Mesenchymal stem cell (in vitro differentiated cells and primary cell): ENCODE measurements around the gene ZNF473. TPM values are rescaled to one million over a fixed set of nuclear protein-coding genes. Genes with fewer than 3 reads are reported as not detected.
A peak's percentile ranks its signal among the peaks of the same experiment; 100 is the strongest.

ENCODE experiments used
- DNase-seq: peaks from one replicate; pipeline ENCODE4 v3.0.0-alpha.2; 2013
- H2AFZ ChIP-seq: one replicate; pipeline ENCODE4 v1.6.1; 2013; ENCODE audit warnings: low read depth, mild to moderate bottlenecking, control low read depth, inconsistent platforms, low read length, moderate library complexity
- H2AK5ac ChIP-seq: 2 replicates; pipeline ENCODE4 v1.6.1; 2013; ENCODE audit warnings: low read length, moderate library complexity, mild to moderate bottlenecking, inconsistent platforms; ENCODE audit not compliant: severe bottlenecking
- H2BK120ac ChIP-seq: one replicate; pipeline ENCODE4 v1.6.1; 2013; ENCODE audit warnings: low read depth, mild to moderate bottlenecking, inconsistent platforms, low read length, moderate library complexity
- H2BK12ac ChIP-seq, 2 experiments: one replicate each; pipeline ENCODE4 v1.6.1; 2013; ENCODE audit warnings: inconsistent platforms in 2 of 2, low read length in 2 of 2, mild to moderate bottlenecking in 2 of 2, moderate library complexity in 2 of 2, control low read depth in 1 of 2
- H2BK15ac ChIP-seq: one replicate; pipeline ENCODE4 v1.6.1; 2013; ENCODE audit warnings: mild to moderate bottlenecking, low read depth, inconsistent platforms; ENCODE audit not compliant: poor library complexity, severe bottlenecking
- H2BK5ac ChIP-seq: 2 replicates; pipeline ENCODE4 v1.6.1; 2013; ENCODE audit warnings: low read depth, mild to moderate bottlenecking, low read length, control low read depth, inconsistent platforms; ENCODE audit not compliant: poor library complexity, severe bottlenecking
- H3K14ac ChIP-seq, 2 experiments: one replicate each; pipeline ENCODE4 v1.6.1; 2013; ENCODE audit warnings: inconsistent platforms in 2 of 2, low read length in 2 of 2, control low read depth in 1 of 2, mild to moderate bottlenecking in 1 of 2, moderate library complexity in 1 of 2
- H3K18ac ChIP-seq, 2 experiments: one replicate each; pipeline ENCODE4 v1.6.1; 2013; ENCODE audit warnings: inconsistent platforms in 2 of 2, low read length in 2 of 2, control low read depth in 1 of 2, low read depth in 1 of 2, mild to moderate bottlenecking in 1 of 2
- H3K23ac ChIP-seq, 2 experiments: one replicate each; pipeline ENCODE4 v1.6.1; 2013; ENCODE audit warnings: inconsistent platforms in 2 of 2, low read length in 2 of 2, mild to moderate bottlenecking in 2 of 2, moderate library complexity in 2 of 2, control low read depth in 1 of 2
- H3K27ac ChIP-seq: 2 replicates; pipeline ENCODE4 v1.5.1; 2013; ENCODE audit warnings: mild to moderate bottlenecking, moderate library complexity, low read length, control low read depth, inconsistent platforms; ENCODE audit not compliant: poor library complexity, severe bottlenecking
- H3K27me3 ChIP-seq, 2 experiments: 2 replicates each; pipeline versions ENCODE4 v1.6.1 to v1.7.0; 2013; ENCODE audit warnings: low read length in 2 of 2, mild to moderate bottlenecking in 2 of 2, moderate library complexity in 2 of 2, control low read depth in 1 of 2, inconsistent platforms in 1 of 2; ENCODE audit not compliant: control insufficient read depth in 1 of 2, insufficient read depth in 1 of 2
- H3K36me3 ChIP-seq, 2 experiments: 2 replicates each; pipeline versions ENCODE4 v1.6.1 to v1.7.0; 2013; ENCODE audit warnings: low read length in 2 of 2, control low read depth in 1 of 2, inconsistent platforms in 1 of 2, low read depth in 1 of 2, mild to moderate bottlenecking in 1 of 2; ENCODE audit not compliant: insufficient read depth in 2 of 2, control insufficient read depth in 1 of 2
- H3K4ac ChIP-seq, 2 experiments: one replicate each; pipeline ENCODE4 v1.6.1; 2013; ENCODE audit warnings: inconsistent platforms in 2 of 2, low read length in 2 of 2, mild to moderate bottlenecking in 2 of 2, moderate library complexity in 2 of 2, control low read depth in 1 of 2, low read depth in 1 of 2
- H3K4me1 ChIP-seq: 2 replicates; pipeline ENCODE4 v1.6.1; 2013; ENCODE audit warnings: low read depth, low read length, control low read depth; ENCODE audit not compliant: control insufficient read depth, insufficient read depth
- H3K4me2 ChIP-seq: 2 replicates; pipeline ENCODE4 v1.6.1; 2013; ENCODE audit warnings: low read length, mild to moderate bottlenecking, inconsistent platforms; ENCODE audit not compliant: poor library complexity, severe bottlenecking
- H3K4me3 ChIP-seq, 2 experiments: 2 replicates each; pipeline versions ENCODE4 v1.5.1 to v1.7.0; 2013; ENCODE audit warnings: low read length in 2 of 2, mild to moderate bottlenecking in 2 of 2, control low read depth in 1 of 2, low read depth in 1 of 2; ENCODE audit not compliant: insufficient read depth in 1 of 2
- H3K79me1 ChIP-seq: replicated peaks from 2 replicates; pipeline ENCODE4 v1.6.1; 2013; ENCODE audit warnings: mild to moderate bottlenecking, control low read depth, low read length, inconsistent platforms; ENCODE audit not compliant: poor library complexity, severe bottlenecking
- H3K9ac ChIP-seq: 2 replicates; pipeline ENCODE4 v1.7.0; 2013; ENCODE audit warnings: mild to moderate bottlenecking, low read length, moderate library complexity
- H3K9me3 ChIP-seq: 2 replicates; pipeline ENCODE4 v1.7.0; 2013; ENCODE audit warnings: mild to moderate bottlenecking, low read length; ENCODE audit not compliant: control insufficient read depth
- H4K8ac ChIP-seq: one replicate; pipeline ENCODE4 v1.6.1; 2013; ENCODE audit warnings: inconsistent platforms, mild to moderate bottlenecking, low read length, moderate library complexity
- H4K91ac ChIP-seq: one replicate; pipeline ENCODE4 v1.6.1; 2013; ENCODE audit warnings: mild to moderate bottlenecking, low read length, inconsistent platforms
- WGBS: methylation state at CpG from one replicate; pipeline ENCODE4 v1.1.7; 2013; ENCODE audit warnings: mixed read lengths; 5-methylcytosine and 5-hydroxymethylcytosine counted together
- polyA plus RNA-seq, 2 experiments: library from polyadenylated mRNA; stranded (reverse); fragments of 200-250 nt; gene quantifications; one replicate each; pipeline ENCODE4 v1.2.3, GENCODE V29; 2013

Gene ZNF473
- 3.6 TPM for polyA plus RNA-seq (2013, experiment 1 of 2)
- 4.2 TPM for polyA plus RNA-seq (2013, experiment 2 of 2)

- Histone ChIP-seq H3K4me2 (peak within 1 kb of the TSS; percentile 82), H3K23ac (peak within 1 kb of the TSS in 1 of 2 experiments; percentile 71)
- 17% methylated on average over 44 of the region's 45 CpGs for WGBS
These were observed at the start of gene ZNF473 for GRCh38 chr19:50025794-50026549. Gene ZNF473 (plus strand): TSS chr19:50026005. CDS start chr19:50031083, 5,078 bp downstream.

GRCh38 chr19:49976496-49976895 lies 49.3 kb upstream of the ZNF473 start:
- Histone ChIP-seq H3K9me3 (no peaks in the 10 kb centered on the region), H3K79me1 (no peaks in the 10 kb centered on the region), H2BK15ac (no peak overlapping the region), H4K8ac (no peak overlapping the region), H3K14ac (no peak overlapping the region), H3K23ac (no peak overlapping the region), H2BK120ac (no peak overlapping the region), H3K18ac (no peak overlapping the region), H3K4me2 (no peak overlapping the region), H2BK5ac (no peak overlapping the region), H3K36me3 (peaks cover 18 to 45% of the 10 kb centered on the region in 2 experiments), H3K9ac (no peak overlapping the region), H2BK12ac (no peak overlapping the region), H3K27ac (no peak overlapping the region), H3K4me3 (no peak overlapping the region), H4K91ac (no peak overlapping the region), H3K4ac (no peak overlapping the region), H3K4me1 (no peaks in the 10 kb centered on the region), H3K27me3 (peaks cover 7 to 14% of the 10 kb centered on the region in 2 experiments), H2AK5ac (no peak overlapping the region), H2AFZ (no peak overlapping the region)
- no peak for DNase-seq
- 97% methylated on average over 3 of the region's 3 CpGs for WGBS

More at GRCh38 chr19:50025794-50026549, at the start of gene ZNF473:
- Histone ChIP-seq H3K14ac (peak within 1 kb of the TSS in 1 of 2 experiments; percentile 95), H2BK12ac (peak within 1 kb of the TSS in 1 of 2 experiments; percentile 51), H3K4me3 (peak within 1 kb of the TSS; percentile 93 to 96), H3K27ac (peak within 1 kb of the TSS; percentile 80), H3K27me3 (no peaks in the 10 kb centered on the region), H3K9ac (peak within 1 kb of the TSS; percentile 97), H2AK5ac (no peak within 1 kb of the TSS), H4K91ac (peak within 1 kb of the TSS; percentile 91), H2BK120ac (peak within 1 kb of the TSS; percentile 54), H2BK15ac (peak within 1 kb of the TSS; percentile 99), H3K18ac (peak within 1 kb of the TSS; percentile 91 to 94), H3K4me1 (peaks cover 7% of the 10 kb centered on the region), H3K79me1 (peaks cover 44% of the 10 kb centered on the region), H2BK5ac (peak within 1 kb of the TSS; percentile 52), H3K9me3 (no peaks in the 10 kb centered on the region), H4K8ac (peak within 1 kb of the TSS; percentile 98), H2AFZ (peak within 1 kb of the TSS; percentile 91), H3K4ac (peak within 1 kb of the TSS; percentile 57 to 74), H3K36me3 (peaks cover 18 to 22% of the 10 kb centered on the region in 2 experiments)
- DNase-seq = peak; percentile 98

DNA sequence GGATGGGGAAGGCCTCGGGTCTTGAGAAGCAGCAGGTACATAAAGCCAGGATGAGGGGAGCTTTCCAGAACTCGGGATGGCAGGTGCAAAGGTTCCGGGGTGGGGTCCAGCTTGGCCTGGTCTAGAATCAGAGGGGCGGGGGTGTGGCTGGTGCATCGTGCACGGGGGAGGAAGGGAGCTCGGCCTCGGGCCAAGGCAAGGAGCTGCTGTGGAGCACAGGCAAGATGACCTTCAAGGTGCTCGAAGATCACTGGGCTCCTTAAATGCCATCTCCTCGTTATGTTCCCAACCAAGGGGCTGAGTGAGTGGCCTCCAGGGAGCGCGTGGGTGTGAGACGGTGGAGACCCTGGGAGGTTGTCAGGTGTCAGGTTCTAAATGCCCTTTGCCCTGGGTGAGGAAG lies 48.7 kb upstream of the ZNF473 start:
- H3K4me3 ChIP-seq = no peak overlapping the region
- no peaks in the 10 kb centered on the region for H3K9me3 ChIP-seq
- H2BK120ac ChIP-seq = no peak overlapping the region
- H3K4me2 ChIP-seq = no peak overlapping the region
- H3K27ac ChIP-seq = no peak overlapping the region
- DNase-seq = no peak
- 93% methylated on average over 13 of the region's 13 CpGs for WGBS
- H3K4me1 ChIP-seq = no peaks in the 10 kb centered on the region
- H3K14ac ChIP-seq = no peak overlapping the region
- peaks cover 5 to 8% of the 10 kb centered on the region in 2 experiments for H3K27me3 ChIP-seq
- no peak overlapping the region for H2AFZ ChIP-seq
- no peak overlapping the region for H2BK15ac ChIP-seq
- H3K18ac ChIP-seq = no peak overlapping the region
- no peak overlapping the region for H4K8ac ChIP-seq
- no peak overlapping the region for H3K9ac ChIP-seq
- no peak overlapping the region for H4K91ac ChIP-seq
- H3K36me3 ChIP-seq = peaks cover 23 to 51% of the 10 kb centered on the region in 2 experiments
- H2BK5ac ChIP-seq = no peak overlapping the region
- no peak overlapping the region for H2BK12ac ChIP-seq
- H2AK5ac ChIP-seq = no peak overlapping the region
- H3K23ac ChIP-seq = no peak overlapping the region
- no peaks in the 10 kb centered on the region for H3K79me1 ChIP-seq
- H3K4ac ChIP-seq = no peak overlapping the region

DNA sequence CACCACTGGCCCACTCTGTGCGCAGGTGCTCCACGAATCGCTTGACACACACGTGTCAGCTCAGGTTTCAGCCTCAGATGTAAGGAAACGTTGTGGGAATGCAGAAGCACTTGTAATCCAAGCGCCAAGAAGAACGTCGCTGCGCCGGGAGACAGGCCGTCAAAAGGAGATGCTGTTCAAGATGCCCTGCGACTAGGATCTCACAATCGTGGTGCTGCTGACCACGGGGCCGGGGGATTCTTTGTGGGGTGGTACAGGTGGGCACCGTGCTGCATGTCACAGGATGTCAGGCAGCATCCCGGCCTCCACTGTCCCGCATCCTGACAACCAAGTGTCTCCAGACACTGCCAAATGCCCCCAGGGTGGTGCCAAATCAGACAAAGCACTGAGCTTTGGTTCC lies 47.9 kb upstream of the ZNF473 start:
- Histone ChIP-seq H3K9ac (no peak overlapping the region), H3K27me3 (peaks cover under 1% of the 10 kb centered on the region in 2 experiments), H3K18ac (no peak overlapping the region), H3K4me3 (no peak overlapping the region), H2BK12ac (no peak overlapping the region), H3K4me1 (no peaks in the 10 kb centered on the region), H3K79me1 (no peaks in the 10 kb centered on the region), H3K23ac (no peak overlapping the region), H3K4me2 (no peak overlapping the region), H2BK15ac (no peak overlapping the region), H4K91ac (no peak overlapping the region), H2AK5ac (no peak overlapping the region), H3K14ac (no peak overlapping the region), H3K9me3 (no peaks in the 10 kb centered on the region), H2AFZ (no peak overlapping the region), H3K4ac (no peak overlapping the region), H3K27ac (no peak overlapping the region), H3K36me3 (peaks cover 23 to 55% of the 10 kb centered on the region in 2 experiments), H2BK120ac (no peak overlapping the region), H2BK5ac (no peak overlapping the region), H4K8ac (no peak overlapping the region)
- 92% methylated on average over 18 of the region's 18 CpGs for WGBS
- DNase-seq = no peak
